HG02970 (cell line): Measurements from ENCODE around the gene CDON.
"Not testable (repeated sequence)": the region's sequence is repeated elsewhere in the genome, so short reads cannot be mapped to it uniquely, and the experiment has no call there.

Experiments used
- ATAC-seq: cut with Tn5 transposase; IDR thresholded peaks from one replicate; pipeline ENCODE4 v1.9.1; 2021; ENCODE audit warnings: mild to moderate bottlenecking, moderate library complexity, moderate number of reproducible peaks; ENCODE audit not compliant: unreplicated experiment, low FRiP score

Gene CDON

DNA sequence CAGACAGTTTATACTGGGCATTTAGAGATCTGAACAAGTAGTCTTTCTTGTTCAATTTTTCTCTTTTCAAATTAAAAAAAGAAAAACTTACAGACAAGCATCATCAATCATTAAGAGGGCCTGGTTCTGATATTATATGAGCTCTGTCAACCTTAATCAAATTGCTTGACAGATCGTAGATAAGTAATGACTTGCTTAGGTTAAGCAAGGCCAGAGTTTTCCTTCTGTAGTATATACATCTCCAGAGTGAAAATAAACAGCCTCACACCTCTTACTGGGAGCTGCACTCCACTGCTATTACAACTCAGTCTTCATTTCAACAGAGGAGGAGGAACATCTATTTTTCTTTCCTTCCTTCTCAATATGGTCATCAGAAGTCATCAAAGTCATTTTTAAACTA, 13.5 kb downstream of the CDON start:
- ATAC-seq: no peak

DNA sequence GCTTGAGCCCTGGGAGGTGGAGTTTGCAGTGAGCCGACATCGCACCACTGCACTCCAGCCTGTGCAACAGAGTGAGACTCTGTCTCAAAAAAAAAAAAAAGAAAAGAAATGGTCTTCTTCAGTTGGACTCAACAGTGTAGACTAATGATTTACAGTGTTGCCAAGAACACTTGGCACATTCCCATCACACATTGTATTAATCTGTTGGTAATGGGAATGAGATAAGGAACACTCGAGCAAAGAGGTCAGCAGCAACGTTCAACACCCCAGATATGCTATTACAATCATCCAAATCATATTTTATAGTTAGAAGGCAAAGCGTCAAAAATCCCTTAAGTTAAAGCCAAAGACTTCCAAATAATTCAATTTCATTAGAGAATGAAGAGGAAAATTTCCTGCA, 14.5 kb downstream of the CDON start:
- no peak for ATAC-seq

DNA sequence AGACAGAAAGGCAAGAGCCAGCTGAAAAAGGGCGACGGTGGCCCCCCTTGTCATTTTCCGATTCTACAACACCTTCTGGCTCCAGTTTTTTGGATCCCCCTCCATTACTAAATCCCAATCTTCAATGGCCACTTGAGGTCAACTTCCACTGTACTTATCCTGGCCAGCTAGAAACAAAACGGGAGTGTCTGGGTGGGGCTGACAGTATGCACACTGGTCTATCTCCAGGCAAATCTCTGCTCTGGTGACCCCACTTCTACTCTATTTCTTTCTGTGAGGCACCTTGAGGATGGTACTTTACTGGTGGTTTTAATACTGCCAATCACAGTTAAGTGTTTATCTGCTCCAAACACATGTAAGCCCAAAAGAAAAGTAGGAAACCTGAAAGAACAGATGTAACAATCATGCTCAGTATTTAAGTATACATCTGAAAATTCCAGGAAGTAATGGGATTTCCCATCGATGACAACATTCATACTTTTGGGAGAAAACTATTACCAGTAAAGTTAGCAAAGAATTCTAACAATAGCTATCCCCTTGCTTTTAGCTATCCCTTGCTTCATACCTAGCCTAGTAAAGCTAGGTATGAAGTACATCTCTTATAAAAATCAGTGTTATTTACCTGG, 16.0 kb downstream of the CDON start:
- ATAC-seq: no peak

DNA sequence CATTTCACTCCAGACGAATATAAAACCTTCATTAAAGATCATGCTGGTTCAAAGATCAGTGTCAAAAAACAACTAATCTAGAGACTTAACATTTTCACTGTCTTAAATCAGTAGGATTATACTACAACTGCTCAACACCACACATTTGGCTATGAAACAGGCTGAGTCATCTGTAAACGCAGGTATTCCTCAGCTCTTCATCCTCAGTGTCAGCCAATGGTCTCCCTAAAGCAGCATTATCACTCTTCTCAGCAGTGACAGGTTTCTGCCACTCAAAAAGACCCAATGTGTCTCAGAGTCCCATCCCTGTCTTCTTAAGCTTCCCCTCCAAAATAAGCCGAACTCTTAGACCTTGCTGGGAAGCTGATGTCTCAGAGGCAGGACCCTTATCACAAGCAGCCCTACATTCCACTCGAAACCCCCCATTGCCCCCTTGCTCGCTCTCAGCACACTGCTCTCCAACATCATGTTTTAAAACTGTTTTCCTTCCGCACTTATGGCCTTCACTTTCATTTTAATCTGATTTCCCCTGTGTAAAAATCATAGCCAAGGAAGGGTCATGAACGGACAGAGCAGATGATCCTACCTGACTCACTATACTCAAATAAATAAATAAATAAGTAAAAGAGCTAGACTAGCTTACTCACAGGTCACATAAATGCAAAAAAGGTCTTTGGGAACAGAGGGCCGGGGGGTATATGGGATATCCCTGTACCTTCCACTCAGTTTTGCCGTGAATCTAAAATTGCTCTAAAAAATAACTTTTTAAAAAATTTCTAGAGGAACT, 23.0 kb downstream of the CDON start:
- no peak for ATAC-seq

DNA sequence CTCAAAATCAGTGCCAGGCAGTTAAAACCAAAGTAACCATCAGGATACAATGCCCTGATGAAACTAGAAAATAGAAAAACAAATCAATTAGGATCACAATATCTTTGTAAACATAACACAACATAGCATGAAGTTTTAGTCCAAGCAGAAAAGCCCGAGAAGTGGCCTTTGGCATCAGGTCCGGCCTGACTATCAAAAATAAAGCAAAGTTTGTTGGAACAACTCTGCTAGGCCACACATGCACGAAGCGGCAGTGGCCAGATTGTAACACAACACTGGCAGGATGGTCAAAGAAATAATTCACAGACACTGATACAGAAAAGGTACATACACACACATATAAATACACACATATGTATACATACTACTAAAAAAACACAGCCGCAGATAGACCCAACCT, 26.9 kb downstream of the CDON start:
- no peak for ATAC-seq

DNA sequence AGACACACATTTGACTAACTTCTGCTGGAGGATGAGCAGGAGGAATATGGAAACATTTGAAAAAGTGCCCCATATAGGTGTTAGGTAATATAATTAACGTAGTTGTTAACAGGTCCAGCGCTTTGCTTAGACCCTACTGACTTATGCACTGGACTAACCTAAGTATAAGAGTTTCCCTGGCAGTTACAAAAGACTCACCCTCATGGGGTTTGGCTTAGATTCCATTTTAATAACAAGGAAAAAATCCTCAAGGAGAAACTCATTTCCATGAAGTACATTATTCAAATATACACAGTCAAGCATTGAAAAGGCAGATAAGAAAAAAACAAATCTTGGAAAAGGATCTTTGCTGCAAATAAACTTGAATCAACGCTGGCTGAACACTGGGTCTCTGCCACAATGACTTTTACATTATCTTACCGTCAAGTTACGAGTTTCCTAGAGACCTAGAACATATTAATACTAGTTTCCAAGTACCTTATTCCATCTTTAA, 27.7 kb downstream of the CDON start:
- ATAC-seq: no peak

DNA sequence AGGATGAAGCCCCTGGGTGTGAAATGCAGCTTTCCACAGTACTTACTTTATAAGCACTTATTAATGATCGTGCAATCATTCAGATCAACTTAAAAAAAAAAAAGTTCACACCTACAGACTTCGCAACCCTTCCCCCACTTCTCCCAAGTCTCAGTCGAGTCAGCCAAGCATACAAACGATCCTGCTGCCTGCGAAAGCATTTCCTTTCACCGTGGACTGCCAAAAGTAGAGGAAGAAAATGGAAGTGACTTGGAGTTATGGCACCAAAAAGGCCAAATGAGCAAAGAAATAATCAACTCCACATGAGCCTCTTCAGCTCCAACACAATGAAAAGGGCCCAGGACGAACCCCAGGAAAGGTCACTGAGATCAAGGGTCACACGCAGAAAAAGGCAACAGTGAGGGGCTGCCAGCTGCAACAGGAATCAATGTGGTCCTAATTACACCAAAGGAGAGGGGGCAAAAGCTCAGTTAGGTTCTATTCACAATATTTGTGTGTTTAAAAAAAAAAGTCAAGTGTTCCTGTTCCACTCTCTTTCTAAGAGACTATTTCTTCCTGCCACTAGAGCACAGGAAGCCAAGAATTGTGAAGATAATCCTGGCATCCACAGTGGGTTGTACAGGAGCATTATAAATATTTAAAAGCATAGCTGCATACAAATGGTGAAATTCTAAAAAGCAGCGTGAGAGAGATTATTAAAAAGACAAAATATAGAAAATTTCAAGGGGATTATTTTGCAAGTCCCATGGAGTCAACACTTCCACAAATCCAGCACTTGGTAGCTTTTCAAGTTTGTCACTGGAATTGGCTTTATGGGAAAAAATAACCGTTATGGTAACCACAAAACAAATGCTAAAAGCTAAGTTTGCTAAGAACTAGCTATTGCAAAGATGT, 28.4 kb downstream of the CDON start:
- ATAC-seq: no peak

DNA sequence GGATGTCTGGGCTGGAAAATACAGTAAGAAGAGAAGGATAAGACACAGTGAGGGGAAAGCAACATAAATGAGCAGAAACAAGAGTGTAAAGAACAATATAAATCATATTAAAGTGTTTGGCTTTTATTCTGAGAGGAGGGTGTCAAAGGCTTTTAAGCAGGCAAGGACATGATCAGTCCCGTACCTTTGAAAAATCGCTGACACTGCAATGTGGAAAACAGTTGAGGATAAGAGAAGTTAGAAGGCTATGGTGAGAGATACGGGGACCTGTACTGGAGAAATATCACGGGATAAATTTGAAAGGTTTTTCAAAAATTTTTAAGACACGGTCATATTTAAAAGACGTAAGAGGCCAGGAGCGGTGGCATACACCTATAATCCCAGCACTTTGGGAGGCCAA, 30.3 kb downstream of the CDON start:
- no peak for ATAC-seq

DNA sequence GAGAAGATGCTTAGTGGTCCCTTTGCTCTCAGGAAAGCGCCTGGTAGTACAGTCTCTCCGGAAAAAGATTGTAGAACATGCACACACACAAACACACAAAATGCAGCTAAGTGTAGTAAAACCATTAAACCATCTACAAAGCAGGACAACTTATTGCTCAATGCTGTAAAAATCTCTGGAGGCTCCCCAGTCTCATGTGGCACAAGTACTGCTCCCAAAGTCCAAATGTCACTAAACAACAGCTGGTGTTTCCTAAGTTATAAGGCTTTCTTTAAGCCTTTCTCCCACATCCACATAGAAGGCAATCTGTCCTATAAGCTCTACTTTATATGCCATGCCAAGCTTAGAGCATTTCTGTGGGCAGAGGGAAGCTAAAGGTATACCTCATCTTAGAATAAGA, 32.9 kb downstream of the CDON start:
- ATAC-seq: no peak

DNA sequence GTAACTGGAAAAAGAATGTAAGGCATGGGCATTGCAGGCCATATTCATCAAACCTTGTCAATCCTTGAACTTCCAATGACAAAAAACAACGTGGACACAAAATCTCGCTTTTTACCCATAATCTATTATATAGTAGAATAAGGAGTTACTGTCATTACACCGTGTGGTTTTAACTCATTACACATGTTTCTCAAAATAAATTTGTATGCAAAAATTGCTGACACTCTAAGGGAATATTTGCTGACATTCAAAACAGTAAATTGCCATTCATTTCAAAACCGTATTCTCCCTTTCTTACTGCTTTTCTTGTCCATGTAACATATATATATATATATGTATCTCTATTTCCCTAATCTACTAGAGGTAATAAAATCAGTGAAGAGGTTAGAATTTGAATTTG, 33.4 kb downstream of the CDON start:
- no peak for ATAC-seq

DNA sequence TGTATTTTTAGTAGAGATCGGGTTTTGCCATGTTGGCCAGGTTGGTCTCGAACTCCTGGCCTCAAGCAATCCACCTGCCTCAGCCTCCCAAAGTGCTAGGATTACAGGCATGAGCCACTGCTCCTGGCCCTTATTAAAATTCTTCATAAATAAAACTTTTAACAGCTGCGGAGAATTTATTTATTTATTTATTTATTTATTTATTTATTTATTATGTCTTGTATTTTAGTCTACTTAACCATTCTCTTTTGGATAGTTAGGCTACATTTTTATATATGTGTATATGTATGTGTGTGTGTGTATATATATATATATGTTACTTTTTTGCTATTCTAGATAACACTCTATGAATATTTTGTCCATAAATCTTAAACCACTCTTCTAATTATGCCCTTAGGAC, 34.1 kb downstream of the CDON start:
- ATAC-seq: not testable (repeated sequence)

DNA sequence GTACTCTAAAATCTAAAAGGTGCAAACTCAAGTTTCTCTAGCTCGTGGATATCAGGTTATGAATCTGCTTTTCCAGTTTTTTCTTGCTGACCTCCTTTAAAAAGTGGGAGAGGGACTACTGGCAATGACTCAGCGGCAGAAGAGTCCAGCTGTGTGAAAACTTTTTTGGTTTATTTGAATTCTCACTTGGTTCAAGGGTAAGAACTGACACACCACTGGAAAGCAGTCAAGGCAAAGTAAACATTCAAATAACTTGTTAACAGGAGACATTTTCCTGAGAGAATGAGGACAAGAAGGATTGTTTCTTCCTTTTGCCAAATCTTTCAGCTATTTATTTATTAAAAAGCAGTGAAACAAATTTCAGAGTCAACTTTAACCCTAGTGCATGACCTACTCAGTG, 36.1 kb downstream of the CDON start:
- no peak for ATAC-seq

DNA sequence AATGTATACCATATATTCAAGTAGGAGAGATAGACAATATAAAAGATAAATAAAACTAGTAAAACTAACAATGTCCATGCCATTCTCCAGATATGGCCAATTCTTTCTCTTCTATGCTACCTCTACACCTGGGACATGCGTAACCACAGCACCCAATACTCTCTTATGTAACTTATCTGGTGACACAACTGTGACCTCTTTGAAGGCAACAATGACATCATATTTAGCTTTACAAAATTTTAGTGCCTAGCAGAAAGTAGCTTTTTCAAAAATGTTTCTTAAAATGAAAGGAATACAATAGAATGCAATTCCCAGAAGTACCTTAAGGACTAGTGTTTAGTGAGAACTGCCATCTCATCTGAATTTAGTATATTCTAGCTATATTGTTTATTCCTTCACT, 36.8 kb downstream of the CDON start:
- ATAC-seq: no peak

DNA sequence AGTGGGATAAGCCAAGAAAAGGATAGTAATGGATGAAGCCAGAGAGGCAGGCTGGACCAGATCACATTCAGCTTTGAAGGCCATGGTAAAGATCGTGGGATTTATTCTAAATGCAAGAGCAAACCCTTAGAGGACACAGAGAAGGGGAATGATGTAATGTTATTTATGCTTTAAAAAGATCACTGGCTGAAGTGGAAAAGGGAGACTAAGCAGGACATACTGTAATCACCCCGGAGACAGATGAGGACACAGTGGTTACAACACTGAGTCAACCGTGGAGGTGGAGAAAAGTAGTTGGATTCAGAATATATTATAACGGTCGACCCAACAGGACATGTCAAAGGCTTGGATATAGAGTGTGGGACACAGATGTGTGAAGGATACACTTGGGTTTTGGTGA, 38.5 kb downstream of the CDON start:
- no peak for ATAC-seq

DNA sequence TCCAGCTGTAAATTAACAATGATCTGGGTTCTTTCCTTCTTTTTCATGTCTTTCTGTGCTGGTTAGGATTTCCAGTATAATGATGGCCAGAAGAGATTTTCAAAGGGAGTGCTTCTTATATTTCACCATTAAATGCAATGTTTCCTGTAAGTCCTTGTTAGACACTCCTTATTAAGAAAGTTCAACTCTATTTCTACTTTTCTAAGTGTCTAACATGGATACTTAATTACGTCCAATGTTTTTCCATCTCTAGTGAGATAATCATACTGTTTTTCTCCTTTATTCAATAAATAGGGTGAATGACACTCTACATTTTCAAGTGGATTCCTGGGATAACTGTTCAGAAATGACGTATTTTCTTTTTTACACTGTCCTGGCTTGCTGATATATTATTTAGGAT, 49.8 kb downstream of the CDON start:
- ATAC-seq: no peak

DNA sequence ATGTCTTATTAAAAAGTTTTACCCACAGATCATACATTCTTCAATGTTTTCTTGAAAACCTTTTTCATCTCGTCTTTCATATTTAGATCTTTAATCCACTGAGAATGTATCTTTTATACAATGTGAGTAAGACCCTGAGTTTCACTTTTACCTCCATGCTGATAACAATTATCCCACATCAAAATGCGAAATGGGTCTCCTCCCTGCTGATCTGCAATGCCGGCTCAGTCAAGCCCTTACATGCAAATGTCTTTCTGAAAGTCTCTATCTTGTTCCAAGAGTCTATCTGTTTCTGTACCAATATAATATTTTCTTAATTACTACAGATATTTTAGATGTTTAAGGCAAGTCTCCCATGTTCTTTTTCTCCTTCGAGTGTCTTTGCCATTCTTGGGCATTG, 50.9 kb downstream of the CDON start:
- no peak for ATAC-seq

DNA sequence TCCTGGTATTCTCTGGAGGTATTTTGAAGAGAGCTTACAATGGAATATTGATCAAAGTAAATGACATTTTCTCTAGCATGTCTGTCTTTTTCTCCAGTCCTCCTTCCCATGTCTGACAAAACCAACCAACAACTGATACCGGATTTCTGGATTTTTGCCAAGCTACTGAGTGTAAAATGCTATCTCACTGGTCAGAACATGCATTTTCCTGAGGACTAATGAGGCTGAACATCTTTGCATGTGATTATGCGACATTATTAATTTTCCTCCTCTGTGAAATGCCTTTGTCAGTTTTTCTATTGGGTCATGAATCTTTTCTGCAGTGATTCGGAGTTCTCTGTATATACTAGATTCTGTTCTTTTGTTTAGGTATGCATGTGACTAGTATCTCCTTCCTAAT, 51.4 kb downstream of the CDON start:
- ATAC-seq: no peak

DNA sequence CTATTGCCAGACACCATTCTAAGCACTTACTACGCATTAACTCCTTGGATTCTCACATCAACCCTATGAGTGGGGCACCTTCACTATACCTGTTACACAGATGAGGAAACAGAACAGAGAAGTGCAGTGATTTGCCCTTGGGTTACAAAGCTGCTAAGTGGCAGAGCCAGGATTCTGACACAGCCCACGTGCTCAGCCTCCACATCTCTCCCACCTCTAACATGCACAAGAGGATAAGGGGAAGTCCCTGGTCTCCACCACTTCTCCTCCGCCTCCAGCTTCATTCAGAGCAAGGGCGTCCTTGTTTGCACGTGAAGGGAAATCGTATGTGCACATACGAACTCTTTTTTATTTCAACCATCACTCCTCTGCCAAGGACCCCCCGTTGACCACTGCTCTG, 53.7 kb downstream of the CDON start:
- ATAC-seq: no peak

DNA sequence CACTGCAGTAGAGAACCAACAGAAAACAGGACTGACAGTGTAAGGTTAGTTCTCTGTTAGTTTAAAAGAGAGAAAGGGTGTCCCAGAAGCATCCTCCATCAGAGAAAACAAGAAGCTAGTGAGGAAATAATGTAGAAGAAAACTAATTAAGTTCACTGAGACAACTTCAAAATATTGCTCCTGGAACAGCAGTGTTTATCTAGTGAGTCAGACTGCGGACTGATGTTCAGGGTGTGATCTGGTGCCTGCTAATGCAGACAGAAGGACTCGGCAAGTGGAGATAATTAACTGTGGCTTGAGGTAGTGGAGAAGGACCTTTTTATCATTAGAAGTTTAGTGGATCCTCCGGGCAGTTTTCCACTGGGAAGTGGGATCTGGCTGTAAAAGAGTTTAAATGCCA, 55.4 kb downstream of the CDON start:
- no peak for ATAC-seq

DNA sequence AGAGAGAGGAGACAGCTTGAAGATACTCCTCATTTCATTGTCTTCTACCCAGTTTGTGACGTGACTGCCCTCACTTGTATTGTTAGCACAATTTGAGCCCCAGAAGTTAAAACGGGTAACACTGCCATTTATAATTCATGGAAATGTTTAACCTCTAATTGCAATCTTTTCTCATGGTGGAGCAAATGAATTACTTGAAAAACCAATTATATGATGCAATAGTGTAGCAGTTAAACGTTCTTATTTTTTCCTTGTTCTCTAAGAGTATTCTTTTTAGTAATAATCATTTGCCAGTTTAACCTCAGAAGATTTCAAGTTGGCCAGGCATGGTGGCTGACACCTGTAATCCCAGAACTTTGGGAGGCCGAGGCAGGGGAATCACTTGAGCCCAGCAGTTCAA, 56.6 kb downstream of the CDON start:
- ATAC-seq: no peak

DNA sequence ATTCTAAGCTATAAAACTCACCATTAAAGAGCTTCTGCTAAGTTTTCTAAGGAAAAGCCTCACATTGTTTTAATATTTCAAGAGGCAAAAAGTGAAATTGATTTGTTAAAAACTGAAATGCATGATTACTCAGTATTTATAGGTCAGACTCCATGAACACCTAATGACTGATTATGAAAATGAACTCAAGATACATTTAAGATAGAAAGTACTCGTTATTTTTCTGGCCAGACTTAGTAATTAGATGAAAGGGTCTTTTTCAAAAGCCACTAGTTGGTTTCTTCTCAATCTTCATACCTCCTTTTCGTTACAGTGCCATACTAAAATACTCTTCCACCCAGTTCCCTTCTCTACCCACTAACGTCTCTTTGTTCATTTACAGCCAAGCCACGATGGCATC, 60.5 kb downstream of the CDON start:
- ATAC-seq: no peak
